ENCODE data around the gene SLC17A5.

Gene SLC17A5

DNA sequence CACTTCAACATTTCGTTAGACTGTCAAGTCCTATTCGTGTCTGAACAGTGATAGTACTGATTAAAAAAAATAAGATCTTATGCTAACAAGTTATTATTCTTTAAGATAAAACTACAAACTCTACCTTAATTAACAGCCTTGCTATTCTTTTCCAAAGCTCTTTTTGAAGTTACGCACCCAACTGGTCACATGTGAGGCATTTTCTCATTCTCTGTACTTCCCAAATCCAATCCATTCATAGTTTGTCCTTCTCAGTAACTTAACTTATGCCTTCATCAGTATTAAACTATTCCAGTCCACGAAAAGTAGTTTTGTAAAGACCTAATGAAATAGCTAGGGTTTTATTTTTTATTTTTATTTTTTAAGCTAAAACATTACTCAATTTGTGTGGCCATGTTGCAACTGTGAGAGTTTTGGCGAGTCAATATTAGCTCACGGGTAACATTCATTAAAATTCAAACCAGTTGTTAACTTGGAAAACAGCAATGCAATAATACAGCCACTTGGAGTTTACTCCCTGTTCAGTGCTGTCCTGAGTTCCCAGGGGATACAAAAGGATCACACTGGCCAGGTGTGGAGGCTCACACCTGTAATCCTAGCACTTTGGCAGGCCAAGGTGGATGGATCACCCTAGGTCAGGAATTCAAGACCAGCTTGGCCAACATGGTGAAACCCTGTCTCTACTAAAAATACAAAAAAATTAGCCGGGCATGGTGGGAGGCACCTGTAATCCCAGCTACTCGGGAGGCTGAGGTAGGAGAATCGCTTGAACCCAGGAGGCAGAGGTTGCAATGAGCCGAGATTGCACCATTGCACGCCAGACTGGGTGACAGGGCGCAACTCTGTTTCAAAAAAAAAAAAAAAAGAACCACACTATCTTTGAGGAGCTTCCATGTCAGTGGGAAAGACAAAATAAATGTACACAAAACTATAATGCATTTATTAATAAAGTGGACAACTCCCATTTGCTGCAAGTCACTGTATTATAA lies 105.0 kb downstream of the SLC17A5 start:
- H3K4me2 ChIP-seq (ENCODE audit: low read length) = no peak overlapping the region
- no peaks in the 10 kb centered on the region for H3K4me1 ChIP-seq (ENCODE audit: low read length)
- H3K4me3 ChIP-seq (ENCODE audit: low read length) = no peak overlapping the region
- no peaks in the 10 kb centered on the region for H3K79me2 ChIP-seq (ENCODE audit: low read length)
- no peaks in the 10 kb centered on the region for H3K27me3 ChIP-seq (ENCODE audit: low read depth, low read length)
- H4K20me1 ChIP-seq (ENCODE audit: insufficient read depth, low read length) = no peaks in the 10 kb centered on the region
- no peak overlapping the region for H3K27ac ChIP-seq (ENCODE audit: low read length)
- TF ChIP-seq, protein P1, sequence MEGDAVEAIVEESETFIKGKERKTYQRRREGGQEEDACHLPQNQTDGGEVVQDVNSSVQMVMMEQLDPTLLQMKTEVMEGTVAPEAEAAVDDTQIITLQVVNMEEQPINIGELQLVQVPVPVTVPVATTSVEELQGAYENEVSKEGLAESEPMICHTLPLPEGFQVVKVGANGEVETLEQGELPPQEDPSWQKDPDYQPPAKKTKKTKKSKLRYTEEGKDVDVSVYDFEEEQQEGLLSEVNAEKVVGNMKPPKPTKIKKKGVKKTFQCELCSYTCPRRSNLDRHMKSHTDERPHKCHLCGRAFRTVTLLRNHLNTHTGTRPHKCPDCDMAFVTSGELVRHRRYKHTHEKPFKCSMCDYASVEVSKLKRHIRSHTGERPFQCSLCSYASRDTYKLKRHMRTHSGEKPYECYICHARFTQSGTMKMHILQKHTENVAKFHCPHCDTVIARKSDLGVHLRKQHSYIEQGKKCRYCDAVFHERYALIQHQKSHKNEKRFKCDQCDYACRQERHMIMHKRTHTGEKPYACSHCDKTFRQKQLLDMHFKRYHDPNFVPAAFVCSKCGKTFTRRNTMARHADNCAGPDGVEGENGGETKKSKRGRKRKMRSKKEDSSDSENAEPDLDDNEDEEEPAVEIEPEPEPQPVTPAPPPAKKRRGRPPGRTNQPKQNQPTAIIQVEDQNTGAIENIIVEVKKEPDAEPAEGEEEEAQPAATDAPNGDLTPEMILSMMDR (IDR thresholded peaks at IDR 0.05; ENCODE audit: low read depth, low read length) = peak; percentile 38
- TF ChIP-seq EZH2phosphoT487 (IDR thresholded peaks at IDR 0.05; ENCODE audit: low read depth) = no peak
- no peak overlapping the region for H3K9ac ChIP-seq (ENCODE audit: low read length)
- H3K36me3 ChIP-seq (replicated peaks; ENCODE audit: low read depth, low read length) = no peaks in the 10 kb centered on the region
- H3K9me3 ChIP-seq (ENCODE audit: insufficient read depth, low read length) = no peaks in the 10 kb centered on the region
- no peak overlapping the region for H2AFZ ChIP-seq (ENCODE audit: low read depth, low read length)

DNA sequence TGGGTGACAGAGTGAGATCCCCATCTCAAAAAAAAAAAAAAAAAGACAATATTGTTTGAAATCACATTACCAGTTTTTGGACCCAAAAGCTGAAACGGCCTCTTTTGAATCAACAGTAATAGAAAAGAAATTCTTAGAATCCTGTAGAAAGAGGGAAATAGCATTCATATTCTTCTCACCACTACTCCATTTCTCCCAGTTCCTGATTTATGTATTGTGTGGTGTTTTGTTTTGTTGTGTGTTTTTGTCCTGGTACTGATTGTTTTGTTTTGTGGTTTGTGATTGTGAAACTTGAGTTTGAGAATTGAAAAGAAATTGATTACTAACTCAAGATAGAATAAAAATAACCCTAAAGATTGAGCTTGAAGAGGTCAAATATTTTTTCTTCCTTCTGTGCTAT lies 106.8 kb downstream of the SLC17A5 start:
- no peak for TF ChIP-seq EZH2phosphoT487 (IDR thresholded peaks at IDR 0.05; ENCODE audit: low read depth)
- TF ChIP-seq, protein P1 (IDR thresholded peaks at IDR 0.05; ENCODE audit: low read depth, low read length) = no peak
- Histone ChIP-seq H3K9ac (ENCODE audit: low read length) (no peak overlapping the region), H3K36me3 (replicated peaks; ENCODE audit: low read depth, low read length) (no peaks in the 10 kb centered on the region), H4K20me1 (ENCODE audit: insufficient read depth, low read length) (no peaks in the 10 kb centered on the region), H3K27ac (ENCODE audit: low read length) (no peak overlapping the region), H3K4me2 (ENCODE audit: low read length) (no peak overlapping the region), H3K79me2 (ENCODE audit: low read length) (no peaks in the 10 kb centered on the region), H3K9me3 (ENCODE audit: insufficient read depth, low read length) (no peaks in the 10 kb centered on the region), H2AFZ (ENCODE audit: low read depth, low read length) (no peak overlapping the region), H3K27me3 (ENCODE audit: low read depth, low read length) (no peaks in the 10 kb centered on the region), H3K4me1 (ENCODE audit: low read length) (no peaks in the 10 kb centered on the region), H3K4me3 (ENCODE audit: low read length) (no peak overlapping the region)
